ENCODE measurements around the gene RELL2.
"Not testable (repeated sequence)": the region's sequence is repeated elsewhere in the genome, so short reads cannot be mapped to it uniquely, and the experiment has no call there.

RELL2 gene

DNA sequence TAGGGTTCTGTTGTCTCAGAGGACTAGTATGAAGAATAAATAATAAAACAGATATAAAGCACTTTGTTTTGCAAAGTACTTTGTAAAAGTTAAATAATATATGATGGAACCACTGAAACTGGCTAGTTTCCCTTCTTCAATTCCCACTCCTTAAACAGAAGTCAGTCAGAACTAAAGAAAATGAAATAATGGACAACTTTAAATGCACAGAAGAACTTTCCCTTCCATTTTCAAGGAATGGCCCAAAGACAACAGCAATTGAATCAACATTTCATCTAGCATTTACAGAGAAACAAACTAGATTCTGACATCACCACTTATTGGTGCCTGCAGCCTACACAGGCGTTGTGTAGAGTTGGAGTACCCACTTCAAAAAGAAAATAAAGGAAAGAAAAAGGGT, 34.2 kb upstream of the RELL2 start:
- DNase-seq (ENCODE audit: low read depth) = no peak
- no peak overlapping the region for H3K4me3 ChIP-seq (ENCODE audit: low read depth, low read length)
- in situ Hi-C loops (cut with HindIII; ENCODE audit: low sequenced_read_pairs) = no loop called here
- TF ChIP-seq CTCF (IDR thresholded peaks at IDR 0.05; ENCODE audit: low read depth, low read length, missing control alignments) = no peak

DNA sequence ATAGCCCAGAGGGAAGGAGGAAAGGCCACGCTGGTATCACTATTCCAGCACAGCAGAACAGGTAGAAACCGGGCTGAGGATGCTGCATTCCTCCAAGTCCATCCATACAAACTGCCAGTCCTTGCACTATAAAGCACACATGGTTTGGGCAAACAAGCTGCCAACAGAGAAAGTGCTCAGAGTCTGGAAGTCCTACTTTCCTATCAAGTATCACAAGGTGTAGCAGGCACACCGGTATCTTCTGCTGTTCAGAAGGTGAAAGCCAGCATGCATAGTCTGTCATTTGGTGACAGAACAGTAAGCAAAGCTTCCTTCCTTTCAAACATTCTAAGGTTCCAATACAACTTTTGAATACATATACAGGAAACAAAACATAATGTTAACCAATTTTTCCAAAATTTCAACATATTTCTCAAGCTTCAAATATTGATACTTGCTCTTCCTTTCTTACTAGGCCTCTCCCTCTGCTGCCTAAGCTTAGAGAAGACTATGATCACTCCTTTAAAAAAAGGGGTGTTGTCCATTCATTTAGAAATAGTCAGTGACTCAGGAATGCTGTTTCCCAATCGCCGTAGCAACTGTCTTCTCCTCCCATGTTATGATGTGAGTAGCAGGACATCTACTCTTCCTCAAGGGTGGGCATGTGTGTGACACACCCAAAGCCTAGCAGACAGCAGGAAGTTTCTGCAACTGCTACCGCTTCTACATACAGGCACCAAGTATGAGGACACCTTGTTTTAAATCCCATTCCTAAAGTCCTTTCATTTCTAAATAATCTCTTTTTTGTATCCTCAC, 32.7 kb upstream of the RELL2 start:
- H3K4me3 ChIP-seq (ENCODE audit: low read depth, low read length) = no peak overlapping the region
- DNase-seq (ENCODE audit: low read depth) = peak; percentile 24
- no peak for TF ChIP-seq CTCF (IDR thresholded peaks at IDR 0.05; ENCODE audit: low read depth, low read length, missing control alignments)
- in situ Hi-C loops (cut with HindIII; ENCODE audit: low sequenced_read_pairs) = no loop called here

DNA sequence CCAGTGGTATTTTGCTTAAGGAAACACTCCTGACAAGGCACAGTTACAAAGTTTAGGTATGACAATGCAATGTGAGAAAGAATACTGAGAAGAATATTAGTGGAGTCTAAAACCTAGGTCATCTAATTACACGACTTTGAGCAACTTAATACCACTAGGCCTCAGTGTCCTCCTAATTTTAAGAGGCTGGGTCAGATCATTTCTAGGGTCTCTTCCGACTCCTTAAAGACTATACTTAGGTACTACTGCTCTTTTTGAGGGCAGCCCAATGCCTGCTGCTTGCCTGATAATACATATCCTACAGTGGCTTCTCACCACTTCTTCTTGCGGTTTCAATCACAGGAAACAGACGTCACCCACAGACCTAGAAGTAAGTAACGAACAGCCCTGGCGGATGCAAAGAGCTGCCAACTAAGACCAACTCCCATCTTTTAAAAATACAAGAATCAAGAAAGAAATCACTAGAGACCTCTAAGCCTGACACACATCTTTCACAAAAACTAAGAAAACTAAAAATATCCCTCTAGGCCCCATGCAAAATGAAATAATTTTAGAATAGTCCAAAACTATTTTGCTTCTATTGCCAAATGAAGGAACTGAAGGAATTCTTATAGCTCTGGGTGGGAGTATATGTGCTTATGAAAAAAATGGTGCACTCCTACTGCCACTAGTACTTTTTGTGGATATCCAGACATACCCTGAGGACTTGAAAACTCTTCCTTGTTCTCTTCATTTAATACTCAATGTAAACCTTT, 31.1 kb upstream of the RELL2 start:
- H3K4me3 ChIP-seq (ENCODE audit: low read depth, low read length) = no peak overlapping the region

GRCh38 chr5:141608046-141608445, 28.8 kb upstream of the RELL2 start:
- TF ChIP-seq CTCF (IDR thresholded peaks at IDR 0.05; ENCODE audit: low read depth, low read length, missing control alignments) = no peak
- no peak for DNase-seq (ENCODE audit: low read depth)
- H3K4me3 ChIP-seq (ENCODE audit: low read depth, low read length) = no peak overlapping the region
- in situ Hi-C loops (cut with HindIII; ENCODE audit: low sequenced_read_pairs) = no loop called here

More for the DNA sequence above, 31.1 kb upstream of the RELL2 start:
- in situ Hi-C loops (cut with HindIII; ENCODE audit: low sequenced_read_pairs) = no loop called here
- no peak for DNase-seq (ENCODE audit: low read depth)
- no peak for TF ChIP-seq CTCF (IDR thresholded peaks at IDR 0.05; ENCODE audit: low read depth, low read length, missing control alignments)

- in situ Hi-C loops (cut with HindIII; ENCODE audit: low sequenced_read_pairs) = no loop called here
- no peak for TF ChIP-seq CTCF (IDR thresholded peaks at IDR 0.05; ENCODE audit: low read depth, low read length, missing control alignments)
- DNase-seq (ENCODE audit: low read depth) = no peak
- no peak overlapping the region for H3K4me3 ChIP-seq (ENCODE audit: low read depth, low read length)
Observed at GRCh38 chr5:141608557-141608956, 28.2 kb upstream of the RELL2 start.

DNA sequence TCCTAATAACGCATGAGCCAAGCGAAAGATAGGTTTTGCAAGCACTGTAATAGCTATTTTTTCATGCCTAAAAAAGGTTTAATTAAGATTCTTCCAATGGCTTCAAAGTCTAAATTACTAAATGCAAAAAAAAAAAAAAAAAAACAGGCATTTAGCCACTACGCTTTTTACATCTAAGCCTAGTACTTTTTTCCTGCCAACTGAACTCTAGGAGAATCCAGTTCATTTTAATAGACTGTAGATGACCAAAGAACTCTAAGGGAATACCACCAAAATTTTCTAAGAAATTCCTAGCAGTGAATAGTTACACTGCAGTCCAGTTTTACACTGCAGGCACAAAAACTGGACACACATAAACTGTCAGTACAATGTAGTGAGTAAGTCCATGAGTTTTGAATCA, 27.8 kb upstream of the RELL2 start:
- no peak for TF ChIP-seq CTCF (IDR thresholded peaks at IDR 0.05; ENCODE audit: low read depth, low read length, missing control alignments)
- in situ Hi-C loops (cut with HindIII; ENCODE audit: low sequenced_read_pairs) = no loop called here
- H3K4me3 ChIP-seq (ENCODE audit: low read depth, low read length) = no peak overlapping the region

DNA sequence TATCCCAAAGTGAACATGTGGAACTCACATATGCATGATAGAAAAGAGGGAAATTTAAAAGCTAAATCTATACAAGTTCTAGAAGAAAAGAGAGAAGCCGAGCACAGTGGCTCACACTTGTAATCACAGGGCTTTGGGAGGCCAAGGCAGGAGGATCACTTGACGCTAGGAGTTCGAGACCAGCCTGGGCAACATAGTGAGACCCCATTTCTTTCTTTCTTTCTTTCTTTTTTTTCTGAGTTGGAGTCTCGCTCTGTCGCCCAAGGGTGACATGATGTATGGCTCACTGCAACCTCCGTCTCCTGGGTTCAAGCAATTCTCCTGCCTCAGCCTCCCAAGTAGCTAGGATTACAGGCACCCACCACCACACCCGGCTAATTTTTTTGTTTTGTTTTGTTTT, 26.9 kb upstream of the RELL2 start:
- in situ Hi-C loops (cut with HindIII; ENCODE audit: low sequenced_read_pairs); DNase-seq (ENCODE audit: low read depth); H3K4me3 ChIP-seq (ENCODE audit: low read depth, low read length): not testable (repeated sequence)

More for the DNA sequence above, 27.8 kb upstream of the RELL2 start:
- DNase-seq (ENCODE audit: low read depth) = no peak
